NCI-H2081 (cell line): ENCODE results near the gene TNFAIP8.

Experiments used
- DNase-seq, 2 experiments: peaks; one replicate each; lab custom pipeline; 2025; lab: John Stamatoyannopoulos, UW

TNFAIP8 gene

GRCh38 chr5:119355685-119356611, at the start of gene TNFAIP8:
TNFAIP8 (plus strand) TSS chr5:119356019; CDS start chr5:119356091, 72 bp downstream.
- no peak for DNase-seq

GRCh38 chr5:119307170-119307569, 48.6 kb upstream of the TNFAIP8 start:
- no peak for DNase-seq

- no peak for DNase-seq
These were observed 46.5 kb upstream of the TNFAIP8 start for GRCh38 chr5:119309326-119309725.

GRCh38 chr5:119311688-119312087, 44.1 kb upstream of the TNFAIP8 start:
- DNase-seq: no peak

- no peak for DNase-seq
These were observed 43.4 kb upstream of the TNFAIP8 start for GRCh38 chr5:119312403-119312802.

GRCh38 chr5:119313197-119313596, 42.6 kb upstream of the TNFAIP8 start:
- DNase-seq: no peak

GRCh38 chr5:119313658-119314605, 41.9 kb upstream of the TNFAIP8 start:
- no peak for DNase-seq

- DNase-seq: peak; percentile 7 to 33
These were observed 40.3 kb upstream of the TNFAIP8 start for GRCh38 chr5:119315516-119315949.

GRCh38 chr5:119316086-119316485, 39.7 kb upstream of the TNFAIP8 start:
- DNase-seq: no peak

GRCh38 chr5:119316906-119317305, 38.9 kb upstream of the TNFAIP8 start:
- no peak for DNase-seq

GRCh38 chr5:119318256-119318894, 37.4 kb upstream of the TNFAIP8 start:
- no peak for DNase-seq

GRCh38 chr5:119319401-119319800, 36.4 kb upstream of the TNFAIP8 start:
- DNase-seq: no peak

GRCh38 chr5:119319890-119320289, 35.9 kb upstream of the TNFAIP8 start:
- DNase-seq: no peak

GRCh38 chr5:119321569-119322311, 34.1 kb upstream of the TNFAIP8 start:
- DNase-seq: no peak

- DNase-seq: no peak
These were observed 33.4 kb upstream of the TNFAIP8 start for GRCh38 chr5:119322312-119322947.

GRCh38 chr5:119322948-119323537, 32.8 kb upstream of the TNFAIP8 start:
- no peak for DNase-seq

GRCh38 chr5:119323601-119324000, 32.2 kb upstream of the TNFAIP8 start:
- DNase-seq: peak; percentile 77 to 93

- no peak for DNase-seq
These were observed 31.0 kb upstream of the TNFAIP8 start for GRCh38 chr5:119324842-119325241.

- peak in 1 of 2 experiments; percentile 2 for DNase-seq
These were observed 28.8 kb upstream of the TNFAIP8 start for GRCh38 chr5:119327018-119327417.
